Mucosa of gallbladder (tissue), 1 donor: ENCODE data around the gene INO80E. TPM values are rescaled to one million over a fixed set of nuclear protein-coding genes. Genes with fewer than 3 reads are reported as not detected.

Experiments used
- DNase-seq: peaks from one replicate; pipeline ENCODE4 v3.0.0-alpha.2; 2020; ENCODE audit warnings: low spot score
- total RNA-seq: library from RNA; stranded (reverse); gene quantifications from one replicate; pipeline ENCODE4 v1.2.1, GENCODE V29; 2021
- donor health status: DM: no; HTN: no; CAD: no.

The INO80E gene
- total RNA-seq, 1 donor from 2014 or later: 88.4 TPM

DNA sequence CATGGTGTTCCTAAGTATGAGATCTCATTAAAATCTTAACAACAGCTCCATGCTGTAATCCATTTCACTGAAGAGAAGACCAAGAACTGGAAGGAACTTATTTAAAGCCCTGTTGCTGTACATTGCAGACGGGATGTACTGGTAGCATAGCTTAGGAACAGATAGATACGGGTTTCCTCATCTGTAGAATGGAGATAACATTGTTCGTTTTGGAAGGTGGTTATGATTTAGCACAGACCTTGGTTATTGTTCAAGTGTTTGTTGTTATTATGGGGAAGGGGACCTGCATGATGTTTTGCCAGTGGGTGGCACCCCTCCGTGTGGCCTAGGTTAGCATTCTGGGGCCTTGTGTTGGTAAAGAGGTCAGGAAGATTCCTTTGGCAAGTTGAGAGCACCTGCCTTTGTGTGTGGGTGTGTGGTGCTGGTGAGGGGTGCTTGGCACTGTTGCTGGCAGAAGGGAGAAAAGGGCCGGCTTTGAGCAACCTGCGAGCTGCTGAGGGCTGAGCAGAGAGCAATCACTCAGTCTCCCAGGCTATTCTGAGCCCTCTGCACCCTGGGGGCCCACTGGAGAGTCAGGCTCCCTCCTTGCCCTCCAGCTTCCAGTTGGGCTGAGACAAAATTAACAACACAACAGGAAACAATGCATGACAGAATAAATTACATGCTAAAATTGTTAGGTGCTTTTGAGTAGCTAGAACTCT lies 20.1 kb upstream of the INO80E start:
- no peak for DNase-seq

DNA sequence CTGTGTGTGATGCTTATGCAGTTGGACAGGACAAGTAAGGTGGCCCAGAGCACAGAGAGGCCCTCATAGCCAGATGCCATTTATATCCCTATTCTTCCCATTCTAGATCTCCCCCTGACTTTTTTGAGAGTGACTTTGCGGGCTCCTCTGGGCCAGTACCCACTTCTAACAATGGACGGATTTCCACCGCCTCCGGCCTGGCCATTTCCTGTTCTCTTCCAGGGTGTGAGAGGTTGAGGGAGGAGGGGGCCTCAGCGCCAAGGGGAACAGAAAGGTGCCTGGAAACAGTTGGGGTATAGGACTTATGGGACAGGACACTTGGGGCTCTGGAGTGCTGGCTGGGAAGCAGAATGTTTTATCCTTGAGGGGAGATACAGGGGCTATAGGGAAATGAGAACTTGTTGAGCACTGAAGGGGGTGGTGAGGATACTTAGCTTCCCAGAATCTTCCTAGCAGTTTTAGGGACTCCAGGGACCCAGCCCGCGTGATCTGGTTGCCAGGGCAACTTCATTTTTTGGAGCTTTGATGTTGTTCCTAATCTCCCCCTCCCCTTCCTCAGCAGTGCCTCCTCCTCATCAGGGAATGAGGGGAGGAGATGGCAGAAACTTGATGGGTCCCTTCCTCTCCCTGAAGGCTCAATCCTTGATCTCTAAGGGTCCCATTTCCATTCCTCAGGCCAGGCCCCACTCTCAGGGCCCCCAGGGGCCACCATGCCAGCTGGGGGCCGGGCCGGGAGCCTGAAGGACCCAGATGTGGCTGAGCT lies 18.8 kb upstream of the INO80E start:
- DNase-seq: no peak

DNA sequence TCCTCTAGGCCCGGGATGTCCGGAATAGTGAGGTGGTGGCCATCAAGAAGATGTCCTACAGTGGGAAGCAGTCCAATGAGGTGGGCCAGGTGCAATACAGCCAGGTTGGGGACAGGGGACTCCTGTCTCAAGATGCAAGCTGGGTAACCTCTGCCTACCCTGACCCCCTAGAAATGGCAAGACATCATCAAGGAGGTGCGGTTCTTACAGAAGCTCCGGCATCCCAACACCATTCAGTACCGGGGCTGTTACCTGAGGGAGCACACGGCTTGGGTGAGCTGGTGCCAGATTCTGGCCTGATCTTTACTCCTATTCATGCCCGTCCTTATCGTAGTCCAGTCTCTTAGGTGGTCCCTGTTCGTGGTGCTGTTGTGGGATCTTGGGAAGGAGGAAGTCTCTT lies 18.0 kb upstream of the INO80E start:
- DNase-seq: no peak

DNA sequence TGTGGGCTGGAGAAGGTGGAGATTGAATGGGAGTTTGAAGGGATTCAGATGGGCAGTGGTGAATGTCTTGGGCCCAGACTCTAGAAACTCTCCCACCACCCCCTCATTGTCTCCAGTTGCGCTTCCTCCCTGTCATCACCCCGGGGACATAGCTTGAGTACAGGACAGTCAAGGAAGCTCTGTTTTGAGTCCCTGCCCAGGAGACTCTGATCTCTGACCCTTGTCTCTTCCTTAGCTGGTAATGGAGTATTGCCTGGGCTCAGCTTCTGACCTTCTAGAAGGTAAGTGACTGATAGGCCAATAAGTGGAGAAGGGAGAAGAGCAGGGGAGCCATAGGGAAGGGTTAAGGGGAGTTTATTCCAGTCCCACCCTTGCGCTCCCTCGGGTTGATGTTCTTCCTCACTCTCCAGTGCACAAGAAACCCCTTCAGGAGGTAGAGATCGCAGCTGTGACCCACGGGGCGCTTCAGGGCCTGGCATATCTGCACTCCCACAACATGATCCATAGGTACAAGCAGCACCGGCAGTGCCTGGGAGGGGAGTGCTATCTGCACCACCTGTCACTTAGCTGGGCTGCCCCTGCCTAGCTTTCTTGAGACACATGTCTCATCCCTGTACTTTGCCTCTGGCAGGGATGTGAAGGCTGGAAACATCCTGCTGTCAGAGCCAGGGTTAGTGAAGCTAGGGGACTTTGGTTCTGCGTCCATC lies 17.3 kb upstream of the INO80E start:
- no peak for DNase-seq

DNA sequence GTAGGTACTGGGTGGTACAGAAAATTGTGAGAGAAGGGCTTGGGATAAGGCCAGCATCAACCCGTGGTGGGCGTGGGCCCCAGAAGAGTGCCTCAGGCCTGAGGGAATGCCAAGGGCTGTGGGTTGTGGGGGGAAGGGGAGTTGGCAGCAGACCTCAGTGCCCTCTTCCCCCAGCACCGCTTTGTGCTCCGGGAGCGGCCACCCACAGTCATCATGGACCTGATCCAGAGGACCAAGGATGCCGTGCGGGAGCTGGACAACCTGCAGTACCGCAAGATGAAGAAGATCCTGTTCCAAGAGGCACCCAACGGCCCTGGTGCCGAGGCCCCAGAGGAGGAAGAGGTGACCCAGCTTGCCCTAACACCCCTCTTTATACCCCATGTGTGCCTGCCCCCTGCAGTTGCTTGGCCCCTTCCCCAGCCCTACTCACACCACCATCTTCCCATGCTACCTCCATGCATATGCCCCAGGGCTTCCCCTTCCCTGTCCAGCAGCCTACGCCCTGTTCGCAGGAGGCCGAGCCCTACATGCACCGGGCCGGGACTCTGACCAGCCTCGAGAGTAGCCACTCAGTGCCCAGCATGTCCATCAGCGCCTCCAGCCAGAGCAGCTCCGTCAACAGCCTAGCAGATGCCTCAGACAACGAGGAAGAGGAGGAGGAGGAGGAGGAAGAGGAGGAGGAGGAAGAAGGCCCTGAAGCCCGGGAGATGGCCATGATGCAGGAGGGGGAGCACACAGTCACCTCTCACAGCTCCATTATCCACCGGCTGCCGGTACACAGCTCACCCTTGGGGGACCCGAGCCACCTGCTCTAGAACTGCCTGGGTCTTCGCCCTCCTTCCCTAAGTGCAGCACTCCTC lies 13.3 kb upstream of the INO80E start:
- no peak for DNase-seq

DNA sequence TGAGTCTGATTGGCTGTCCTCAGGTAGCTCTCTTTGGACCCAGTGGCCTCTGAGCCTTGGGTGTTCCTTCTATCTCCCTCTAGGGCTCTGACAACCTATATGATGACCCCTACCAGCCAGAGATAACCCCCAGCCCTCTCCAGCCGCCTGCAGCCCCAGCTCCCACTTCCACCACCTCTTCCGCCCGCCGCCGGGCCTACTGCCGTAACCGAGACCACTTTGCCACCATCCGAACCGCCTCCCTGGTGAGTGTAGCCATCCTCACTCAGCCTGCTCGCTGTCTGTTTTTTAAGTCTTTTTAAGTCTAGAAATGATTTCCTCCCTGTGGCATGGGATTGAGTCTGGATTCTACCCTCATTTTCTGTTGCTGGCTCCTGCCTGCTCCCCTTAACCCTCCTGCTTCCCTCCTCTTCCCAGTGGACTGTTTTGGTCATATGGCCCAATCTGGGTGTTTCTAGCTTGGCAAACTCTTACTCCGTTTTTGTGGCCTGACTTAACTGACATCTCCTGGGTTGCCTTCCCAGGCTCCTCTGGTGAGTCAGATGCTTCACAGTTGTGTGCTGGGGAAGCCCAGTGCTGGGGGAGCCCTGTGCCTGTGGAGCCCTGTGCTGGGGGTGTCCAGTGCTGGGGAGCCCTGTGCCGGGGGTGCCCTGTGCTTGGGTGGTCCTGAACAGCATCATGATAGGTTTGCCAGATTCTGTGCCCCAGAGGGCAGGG lies 12.5 kb upstream of the INO80E start:
- no peak for DNase-seq

DNA sequence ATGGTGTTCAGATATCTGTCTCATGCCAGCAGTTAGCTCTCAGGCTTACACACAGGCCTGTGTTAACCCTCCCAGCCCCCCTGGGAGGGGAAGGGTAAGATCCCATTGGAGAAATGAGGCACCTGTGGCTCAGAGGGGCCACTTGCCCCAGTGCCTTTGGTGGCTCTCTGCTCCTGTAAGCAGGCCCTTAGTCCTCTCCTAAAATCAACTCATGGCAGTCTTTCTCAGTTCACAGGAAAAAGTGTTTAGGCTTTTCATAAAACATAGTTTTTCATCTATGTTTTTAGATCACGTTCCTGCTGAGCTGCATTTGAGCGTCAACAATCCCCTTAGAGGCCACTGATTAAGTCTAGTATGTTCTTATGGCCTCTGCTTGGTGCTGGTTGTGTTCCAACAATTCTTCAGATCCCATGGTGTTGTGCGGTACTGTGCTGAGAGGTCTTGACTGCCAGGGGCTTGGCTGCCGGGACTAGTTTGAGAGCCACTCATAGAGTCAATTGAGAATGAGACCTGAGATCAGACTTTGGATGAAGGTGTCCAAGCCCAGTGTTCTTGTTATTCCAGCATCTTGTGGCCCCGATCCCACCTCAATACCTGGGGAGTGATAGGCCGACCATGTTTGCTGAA lies 11.8 kb upstream of the INO80E start:
- no peak for DNase-seq

DNA sequence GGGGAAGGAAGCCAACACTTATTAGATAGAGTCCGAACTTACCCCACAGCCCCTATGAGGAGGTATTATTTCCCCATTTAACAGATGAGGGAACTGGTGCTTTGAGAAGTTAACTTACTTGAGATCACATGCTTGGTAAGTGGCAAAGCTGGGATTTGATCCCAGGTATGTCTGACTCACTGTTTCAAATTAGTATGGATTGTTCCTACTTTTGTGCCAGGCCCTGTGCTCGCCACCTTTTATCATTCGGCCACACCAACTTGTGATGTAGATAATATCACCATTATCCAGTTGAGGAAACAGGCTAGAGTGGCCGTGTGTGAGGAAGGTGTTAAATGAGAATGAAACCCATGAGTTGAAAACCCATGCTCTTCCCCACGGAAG lies 11.3 kb upstream of the INO80E start:
- DNase-seq: no peak

DNA sequence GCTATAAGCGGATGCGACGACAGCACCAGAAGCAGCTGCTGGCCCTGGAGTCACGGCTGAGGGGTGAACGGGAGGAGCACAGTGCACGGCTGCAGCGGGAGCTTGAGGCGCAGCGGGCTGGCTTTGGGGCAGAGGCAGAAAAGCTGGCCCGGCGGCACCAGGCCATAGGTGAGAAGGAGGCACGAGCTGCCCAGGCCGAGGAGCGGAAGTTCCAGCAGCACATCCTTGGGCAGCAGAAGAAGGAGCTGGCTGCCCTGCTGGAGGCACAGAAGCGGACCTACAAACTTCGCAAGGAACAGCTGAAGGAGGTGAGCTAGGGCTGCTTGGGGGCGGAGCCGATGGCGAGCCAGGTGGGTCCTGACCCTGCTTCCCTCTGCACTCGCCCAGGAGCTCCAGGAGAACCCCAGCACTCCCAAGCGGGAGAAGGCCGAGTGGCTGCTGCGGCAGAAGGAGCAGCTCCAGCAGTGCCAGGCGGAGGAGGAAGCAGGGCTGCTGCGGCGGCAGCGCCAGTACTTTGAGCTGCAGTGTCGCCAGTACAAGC lies 10.7 kb upstream of the INO80E start:
- no peak for DNase-seq

DNA sequence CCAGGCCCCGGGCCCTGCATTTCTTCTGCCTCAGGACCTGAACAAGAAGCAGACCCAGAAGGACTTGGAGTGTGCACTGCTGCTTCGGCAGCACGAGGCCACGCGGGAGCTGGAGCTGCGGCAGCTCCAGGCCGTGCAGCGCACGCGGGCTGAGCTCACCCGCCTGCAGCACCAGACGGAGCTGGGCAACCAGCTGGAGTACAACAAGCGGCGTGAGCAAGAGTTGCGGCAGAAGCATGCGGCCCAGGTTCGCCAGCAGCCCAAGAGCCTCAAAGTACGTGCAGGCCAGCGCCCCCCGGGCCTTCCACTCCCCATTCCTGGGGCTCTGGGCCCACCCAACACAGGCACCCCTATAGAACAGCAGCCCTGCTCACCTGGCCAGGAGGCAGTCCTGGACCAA lies 9.8 kb upstream of the INO80E start:
- DNase-seq: no peak

DNA sequence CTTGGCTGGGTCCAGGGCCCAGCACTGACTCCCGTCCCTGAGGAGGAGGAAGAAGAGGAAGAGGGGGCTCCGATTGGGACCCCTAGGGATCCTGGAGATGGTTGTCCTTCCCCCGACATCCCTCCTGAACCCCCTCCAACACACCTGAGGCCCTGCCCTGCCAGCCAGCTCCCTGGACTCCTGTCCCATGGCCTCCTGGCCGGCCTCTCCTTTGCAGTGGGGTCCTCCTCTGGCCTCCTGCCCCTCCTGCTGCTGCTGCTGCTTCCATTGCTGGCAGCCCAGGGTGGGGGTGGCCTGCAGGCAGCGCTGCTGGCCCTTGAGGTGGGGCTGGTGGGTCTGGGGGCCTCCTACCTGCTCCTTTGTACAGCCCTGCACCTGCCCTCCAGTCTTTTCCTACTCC lies 9.1 kb upstream of the INO80E start:
- no peak for DNase-seq

DNA sequence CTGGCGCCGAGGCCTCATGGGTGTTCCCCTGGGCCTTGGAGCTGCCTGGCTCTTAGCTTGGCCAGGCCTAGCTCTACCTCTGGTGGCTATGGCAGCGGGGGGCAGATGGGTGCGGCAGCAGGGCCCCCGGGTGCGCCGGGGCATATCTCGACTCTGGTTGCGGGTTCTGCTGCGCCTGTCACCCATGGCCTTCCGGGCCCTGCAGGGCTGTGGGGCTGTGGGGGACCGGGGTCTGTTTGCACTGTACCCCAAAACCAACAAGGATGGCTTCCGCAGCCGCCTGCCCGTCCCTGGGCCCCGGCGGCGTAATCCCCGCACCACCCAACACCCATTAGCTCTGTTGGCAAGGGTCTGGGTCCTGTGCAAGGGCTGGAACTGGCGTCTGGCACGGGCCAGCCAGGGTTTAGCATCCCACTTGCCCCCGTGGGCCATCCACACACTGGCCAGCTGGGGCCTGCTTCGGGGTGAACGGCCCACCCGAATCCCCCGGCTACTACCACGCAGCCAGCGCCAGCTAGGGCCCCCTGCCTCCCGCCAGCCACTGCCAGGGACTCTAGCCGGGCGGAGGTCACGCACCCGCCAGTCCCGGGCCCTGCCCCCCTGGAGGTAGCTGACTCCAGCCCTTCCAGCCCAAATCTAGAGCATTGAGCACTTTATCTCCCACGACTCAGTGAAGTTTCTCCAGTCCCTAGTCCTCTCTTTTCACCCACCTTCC lies 8.5 kb upstream of the INO80E start:
- no peak for DNase-seq

DNA sequence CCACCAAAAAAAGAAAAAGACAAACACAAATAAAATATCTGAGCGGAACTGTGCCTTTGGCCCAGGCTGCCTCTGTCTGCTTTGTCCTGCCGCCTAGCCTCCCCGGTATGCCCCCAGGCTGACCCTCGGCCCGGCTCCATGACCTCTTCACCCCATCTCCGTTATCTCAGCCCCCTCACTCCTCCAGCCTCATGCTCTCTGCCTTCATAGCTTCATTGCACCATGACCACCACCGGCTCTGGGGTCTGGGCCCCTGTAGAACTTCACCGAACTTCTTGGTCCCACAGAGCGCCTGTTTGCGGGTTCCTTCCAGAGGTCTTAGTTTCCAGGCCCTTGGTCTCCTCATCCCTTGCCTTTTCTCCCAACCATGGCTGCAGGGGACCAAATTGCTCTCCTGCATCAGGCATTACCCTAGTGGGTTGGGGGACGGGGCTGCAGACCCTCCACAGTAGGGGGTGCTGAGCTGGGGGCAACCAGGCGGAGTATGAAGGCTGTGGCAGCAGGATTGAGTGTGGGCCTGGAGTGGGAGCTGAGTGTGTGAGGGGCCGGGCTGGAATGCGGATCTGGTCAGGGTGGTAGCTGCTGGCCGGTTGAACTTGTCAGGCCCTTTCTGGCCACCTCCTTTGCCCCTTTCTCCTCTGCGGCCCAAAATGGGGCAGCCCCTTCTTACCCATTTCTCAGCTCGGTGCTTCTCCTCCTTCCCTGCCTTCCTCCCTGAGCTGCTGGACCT lies 7.5 kb upstream of the INO80E start:
- DNase-seq: no peak

DNA sequence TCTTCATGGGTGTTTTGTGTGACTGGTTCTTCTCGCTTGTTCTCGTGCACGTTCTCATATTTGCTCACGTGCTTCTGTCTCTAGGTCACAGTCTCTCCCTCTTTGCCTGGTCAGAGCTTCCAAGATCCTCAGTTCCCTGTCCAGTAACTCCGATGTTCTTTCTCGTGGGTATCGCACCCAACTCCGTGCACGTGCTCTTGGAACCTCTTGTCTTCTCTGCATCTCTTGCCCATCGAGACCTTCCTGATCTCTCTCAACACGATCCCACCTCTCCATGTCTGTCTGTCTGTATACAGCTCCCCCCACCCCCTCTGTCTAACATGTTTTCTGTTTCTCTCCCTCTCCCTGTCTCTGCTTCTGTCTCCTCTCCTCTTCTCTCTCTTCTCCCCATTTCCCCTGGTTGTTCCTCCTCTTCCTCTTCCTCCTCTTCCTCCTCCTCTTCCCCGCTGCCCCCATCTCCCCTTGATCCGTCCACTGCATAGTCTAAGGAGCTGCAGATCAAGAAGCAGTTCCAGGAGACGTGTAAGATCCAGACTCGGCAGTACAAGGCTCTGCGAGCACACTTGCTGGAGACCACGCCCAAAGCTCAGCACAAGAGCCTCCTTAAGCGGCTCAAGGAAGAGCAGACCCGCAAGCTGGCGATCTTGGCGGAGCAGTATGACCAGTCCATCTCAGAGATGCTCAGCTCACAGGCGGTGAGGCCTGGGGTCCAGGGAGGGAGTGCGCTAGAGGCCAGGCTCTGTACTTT lies 6.8 kb upstream of the INO80E start:
- no peak for DNase-seq

DNA sequence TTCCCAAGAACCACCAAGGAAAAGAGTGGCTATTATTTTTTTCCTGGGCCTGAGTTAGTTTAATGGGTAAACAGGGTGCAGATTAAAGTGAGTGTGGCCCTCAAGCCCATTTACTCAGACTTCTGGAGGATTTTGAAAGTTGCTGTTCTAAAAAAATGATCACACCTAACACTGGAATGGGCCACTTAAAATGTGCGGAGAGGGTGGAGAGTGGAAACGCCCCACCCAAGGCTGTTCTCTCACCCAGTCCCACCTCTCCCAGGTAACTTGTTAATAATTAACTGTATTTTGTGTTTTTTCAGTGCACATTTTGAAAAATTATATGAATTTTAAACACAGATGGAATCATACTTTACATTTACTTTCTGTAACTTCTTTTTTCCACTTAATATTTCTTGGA lies 6.0 kb upstream of the INO80E start:
- DNase-seq: no peak

DNA sequence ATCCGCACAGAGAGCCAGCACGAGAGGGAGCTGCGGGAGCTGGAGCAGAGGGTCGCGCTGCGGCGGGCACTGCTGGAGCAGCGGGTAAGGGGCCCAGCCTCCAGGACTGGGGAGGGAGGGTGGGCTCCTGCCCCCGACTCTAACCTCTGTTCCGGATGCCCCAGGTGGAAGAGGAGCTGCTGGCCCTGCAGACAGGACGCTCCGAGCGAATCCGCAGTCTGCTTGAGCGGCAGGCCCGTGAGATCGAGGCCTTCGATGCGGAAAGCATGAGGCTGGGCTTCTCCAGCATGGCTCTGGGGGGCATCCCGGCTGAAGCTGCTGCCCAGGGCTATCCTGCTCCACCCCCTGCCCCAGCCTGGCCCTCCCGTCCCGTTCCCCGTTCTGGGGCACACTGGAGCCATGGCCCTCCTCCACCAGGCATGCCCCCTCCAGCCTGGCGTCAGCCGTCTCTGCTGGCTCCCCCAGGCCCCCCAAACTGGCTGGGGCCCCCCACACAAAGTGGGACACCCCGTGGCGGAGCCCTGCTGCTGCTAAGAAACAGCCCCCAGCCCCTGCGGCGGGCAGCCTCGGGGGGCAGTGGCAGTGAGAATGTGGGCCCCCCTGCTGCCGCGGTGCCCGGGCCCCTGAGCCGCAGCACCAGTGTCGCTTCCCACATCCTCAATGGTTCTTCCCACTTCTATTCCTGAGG lies 5.0 kb upstream of the INO80E start:
- no peak for DNase-seq

DNA sequence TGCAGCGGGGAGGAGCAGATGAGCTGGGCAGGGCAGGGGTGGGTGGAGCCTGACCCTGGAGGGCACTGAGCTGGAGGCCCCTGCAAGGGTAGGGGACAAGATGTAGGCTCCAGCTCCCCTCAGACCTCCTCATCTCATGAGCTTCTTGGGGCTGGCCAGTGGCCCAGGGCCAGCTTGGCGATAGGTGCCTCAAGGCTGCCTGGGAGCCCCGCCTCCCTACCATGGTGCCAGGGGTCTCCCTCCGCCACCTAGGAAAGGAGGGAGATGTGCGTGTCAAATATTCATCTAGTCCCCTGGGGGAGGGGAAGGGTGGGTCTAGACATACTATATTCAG lies 4.5 kb upstream of the INO80E start:
- DNase-seq: no peak

DNA sequence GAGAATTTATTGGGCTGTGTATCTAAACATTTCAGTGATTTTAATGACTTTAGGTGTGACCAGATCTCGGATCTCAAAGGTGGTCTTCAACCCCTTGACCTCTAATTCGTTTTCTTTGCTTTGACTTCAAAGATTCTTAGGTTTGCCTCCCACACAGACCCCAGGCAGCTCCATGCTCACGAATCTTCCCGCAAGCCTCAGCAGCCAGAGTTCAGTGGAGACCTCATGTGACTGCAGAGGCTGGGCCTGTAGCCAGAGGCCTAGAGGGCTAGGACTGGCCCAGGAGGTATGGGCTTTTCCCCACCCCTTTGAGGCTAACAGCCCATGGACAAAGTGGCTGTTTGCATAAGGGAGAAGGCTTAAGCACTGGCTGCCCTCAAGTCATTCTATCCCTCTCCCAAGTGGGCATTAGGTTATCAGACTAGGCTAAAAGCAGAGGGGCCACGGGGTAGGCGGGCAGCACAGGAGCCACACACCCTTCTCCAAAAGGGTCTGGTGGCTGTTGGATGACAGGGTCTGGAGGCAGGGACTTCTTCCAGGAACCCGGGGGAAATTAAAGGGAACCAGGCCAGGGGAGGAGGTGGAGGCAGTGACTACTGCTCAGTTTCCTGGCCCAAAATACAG lies 3.6 kb upstream of the INO80E start:
- DNase-seq: no peak
